ENCODE data around the gene FA2H. TPM values are rescaled to one million over a fixed set of nuclear protein-coding genes. Genes with fewer than 3 reads are reported as not detected.
"Not testable (repeated sequence)": the region's sequence is repeated elsewhere in the genome, so short reads cannot be mapped to it uniquely, and the experiment has no call there.

FA2H gene
- total RNA-seq, 1 donor from 2014 or later: not detected

DNA sequence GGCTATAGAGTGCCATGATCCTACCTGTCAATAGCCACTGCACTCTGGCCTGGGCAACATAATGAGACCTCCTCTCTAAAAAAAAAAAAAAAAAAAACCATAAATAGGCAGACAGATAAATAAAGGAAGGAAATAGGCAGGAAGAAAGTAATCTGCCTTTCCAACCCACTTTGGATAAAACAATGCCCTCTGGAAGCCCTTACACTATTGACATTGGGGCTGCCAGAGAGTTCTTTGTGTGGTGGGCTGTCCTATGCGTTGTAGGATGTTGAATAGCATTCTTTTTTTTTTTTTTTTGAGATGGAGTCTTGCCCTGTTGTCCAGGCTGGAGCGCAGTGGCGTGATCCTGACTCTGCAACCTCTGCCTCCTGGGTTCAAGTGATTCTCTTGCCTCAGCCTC is 100.7 kb downstream of the FA2H start:
- H3K36me3 ChIP-seq: peaks cover 31 to 39% of the 10 kb centered on the region in 2 donors
- intact Hi-C loops (cut with DNase I): no loop called here
- TF ChIP-seq CTCF (IDR thresholded peaks at IDR 0.05): no peak
- H3K9me3 ChIP-seq: no peaks in the 10 kb centered on the region
- H3K27ac ChIP-seq: no peak overlapping the region
- H3K4me3 ChIP-seq: no peak overlapping the region
- H3K4me1 ChIP-seq: no peaks in the 10 kb centered on the region
- DNase-seq (ENCODE audit: low spot score in 2 of 2): peak in 1 of 2 donors; percentile 31
- H3K27me3 ChIP-seq: no peaks in the 10 kb centered on the region

- DNase-seq (ENCODE audit: low spot score in 2 of 2): peak in 1 of 2 donors; percentile 30
- not testable (repeated sequence) for H3K9me3 ChIP-seq, H3K4me1 ChIP-seq, H3K27ac ChIP-seq, H3K27me3 ChIP-seq, H3K4me3 ChIP-seq
- intact Hi-C loops (cut with DNase I): loop anchor here (5.0 kb wide), 1 partner anchor 62 kb away; the partner anchor contains the start of gene GLG1
- peaks cover 14 to 16% of the 10 kb centered on the region in 2 donors for H3K36me3 ChIP-seq
Observed at GRCh38 chr16:74668877-74669276, 105.7 kb downstream of the FA2H start.

DNA sequence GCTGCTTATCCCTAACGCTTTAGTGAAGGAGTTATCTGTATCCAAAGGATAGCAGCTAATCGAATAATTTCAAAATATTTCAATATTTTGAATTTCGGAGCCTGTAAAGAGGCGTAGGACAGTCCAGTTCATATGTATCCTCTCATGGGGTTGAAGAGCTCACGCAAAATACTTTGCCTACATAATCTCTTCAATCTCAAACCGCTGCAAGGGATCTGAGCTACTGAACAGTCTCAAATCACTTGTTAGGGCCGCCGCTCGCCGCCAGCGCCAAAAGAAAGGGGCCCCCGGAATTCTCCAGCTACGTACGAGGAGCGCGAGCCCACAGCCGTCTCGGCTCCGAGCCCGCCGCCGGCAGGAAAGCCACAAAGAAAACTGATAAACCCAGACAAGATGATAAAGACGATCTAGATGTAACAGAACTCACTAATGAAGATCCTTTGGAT is 107.3 kb downstream of the FA2H start:
- peak in 1 of 2 donors; percentile 65 for DNase-seq (ENCODE audit: low spot score in 2 of 2)
- Histone ChIP-seq H3K4me3 (peak overlapping the region; percentile 56 to 78), H3K9me3 (no peaks in the 10 kb centered on the region), H3K27me3 (no peaks in the 10 kb centered on the region), H3K36me3 (peaks cover 15 to 22% of the 10 kb centered on the region in 2 donors), H3K27ac (no peak overlapping the region), H3K4me1 (peaks cover 0 to 6% of the 10 kb centered on the region in 2 donors)
- intact Hi-C loops (cut with DNase I): loop anchor here (2.0 to 5.0 kb wide), 2 partner anchors 34 to 60 kb away; partner anchors contain the start of genes GLG1 and MLKL
- TF ChIP-seq CTCF (IDR thresholded peaks at IDR 0.05): no peak

GRCh38 chr16:74666425-74667254 is 108.0 kb downstream of the FA2H start, which contains the start of gene RFWD3:
RFWD3 (minus strand) TSS chr16:74666877; CDS start chr16:74661449, 5,428 bp downstream.
- Histone ChIP-seq H3K27ac (peak within 1 kb of the TSS; percentile 13 to 77), H3K36me3 (peaks cover 10 to 22% of the 10 kb centered on the region in 2 donors), H3K9me3 (no peaks in the 10 kb centered on the region), H3K4me3 (peak within 1 kb of the TSS; percentile 78 to 94), H3K27me3 (no peaks in the 10 kb centered on the region), H3K4me1 (peaks cover 0 to 6% of the 10 kb centered on the region in 2 donors)
- intact Hi-C loops (cut with DNase I): loop anchor here (2.0 to 5.0 kb wide), 2 partner anchors 34 to 59 kb away; partner anchors contain the start of genes GLG1 and MLKL
- peak; percentile 91 to 99 for DNase-seq (ENCODE audit: low spot score in 2 of 2)
- TF ChIP-seq CTCF (IDR thresholded peaks at IDR 0.05): no peak

DNA sequence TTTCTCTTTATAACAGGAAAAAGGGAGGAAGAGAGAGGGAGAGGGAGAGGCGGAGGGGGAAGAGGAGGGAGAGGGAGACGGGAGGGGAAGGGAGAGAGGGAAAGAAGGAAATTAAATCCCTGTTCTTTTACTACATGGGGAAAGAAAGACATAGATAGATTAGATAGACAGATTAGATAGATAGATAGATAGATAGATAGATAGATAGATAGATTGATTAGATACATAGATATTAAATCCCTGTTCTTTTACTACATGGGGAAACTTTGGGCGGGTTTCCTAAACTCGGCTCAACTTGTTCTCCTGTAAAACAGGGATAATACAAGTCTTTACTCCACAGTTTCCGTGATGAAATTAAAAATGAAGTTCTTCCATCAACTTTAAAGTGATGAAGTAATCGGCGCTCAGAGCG is 108.6 kb downstream of the FA2H start:
- Histone ChIP-seq H3K36me3 (peaks cover 11 to 29% of the 10 kb centered on the region in 2 donors), H3K9me3 (no peaks in the 10 kb centered on the region), H3K4me3 (peak overlapping the region; percentile 78 to 94), H3K4me1 (peaks cover 0 to 6% of the 10 kb centered on the region in 2 donors), H3K27me3 (no peaks in the 10 kb centered on the region), H3K27ac (no peak overlapping the region)
- no peak for TF ChIP-seq CTCF (IDR thresholded peaks at IDR 0.05)
- DNase-seq (ENCODE audit: low spot score in 2 of 2): no peak
- intact Hi-C loops (cut with DNase I): loop anchor here (2.0 to 5.0 kb wide), 2 partner anchors 35 to 59 kb away; partner anchors contain the start of genes GLG1 and MLKL

Other genes starting within 250 kb of the FA2H start
- 77.0 TPM for gene GLG1, start 167.7 kb downstream of the FA2H start, total RNA-seq
- 54.6 TPM for gene RFWD3, start 107.9 kb downstream of the FA2H start, total RNA-seq
- gene MLKL, start 74.0 kb downstream of the FA2H start, total RNA-seq: 4.0 TPM
- 22.0 TPM for gene WDR59, start 210.3 kb upstream of the FA2H start, total RNA-seq
- gene ZNRF1, start 224.2 kb upstream of the FA2H start, total RNA-seq: 53.7 TPM